ENCODE measurements around the gene ANKRD55. TPM values are rescaled to one million over a fixed set of nuclear protein-coding genes. Genes with fewer than 3 reads are reported as not detected.
"Not testable (repeated sequence)": the region's sequence is repeated elsewhere in the genome, so short reads cannot be mapped to it uniquely, and the experiment has no call there.

ANKRD55 gene
- total RNA-seq, 1 donor from 2014 or later = 0.31 TPM

- no peak for DNase-seq
These were observed 20.0 kb upstream of the ANKRD55 start for GRCh38 chr5:56253126-56253525.

GRCh38 chr5:56251918-56252553, 18.9 kb upstream of the ANKRD55 start:
- no peak for DNase-seq

- no peak for DNase-seq
These were observed 18.3 kb upstream of the ANKRD55 start for GRCh38 chr5:56251440-56251839.

- DNase-seq = no peak
These were observed 16.9 kb upstream of the ANKRD55 start for GRCh38 chr5:56250011-56250410.

GRCh38 chr5:56249085-56249484, 16.0 kb upstream of the ANKRD55 start:
- not testable (repeated sequence) for DNase-seq

- DNase-seq = no peak
These were observed 14.5 kb upstream of the ANKRD55 start for GRCh38 chr5:56247592-56247991.

GRCh38 chr5:56246769-56247168, 13.6 kb upstream of the ANKRD55 start:
- DNase-seq = no peak

GRCh38 chr5:56245481-56245880, 12.4 kb upstream of the ANKRD55 start:
- no peak for DNase-seq

- no peak for DNase-seq
These were observed 11.5 kb upstream of the ANKRD55 start for GRCh38 chr5:56244627-56245026.

- not testable (repeated sequence) for DNase-seq
These were observed 9.1 kb upstream of the ANKRD55 start for GRCh38 chr5:56242271-56242670.

- DNase-seq = no peak
These were observed 592 bp downstream of the ANKRD55 start for GRCh38 chr5:56232538-56232937.

GRCh38 chr5:56230576-56230975, 2.6 kb downstream of the ANKRD55 start:
- no peak for DNase-seq

GRCh38 chr5:56229111-56229510, 4.0 kb downstream of the ANKRD55 start:
- no peak for DNase-seq

GRCh38 chr5:56228631-56229030, 4.5 kb downstream of the ANKRD55 start:
- DNase-seq = no peak

- DNase-seq = no peak
These were observed 5.4 kb downstream of the ANKRD55 start for GRCh38 chr5:56227691-56228090.

GRCh38 chr5:56223298-56223697, 9.8 kb downstream of the ANKRD55 start:
- DNase-seq = not testable (repeated sequence)

GRCh38 chr5:56221601-56222000, 11.5 kb downstream of the ANKRD55 start:
- DNase-seq = not testable (repeated sequence)

GRCh38 chr5:56215019-56215830, 17.9 kb downstream of the ANKRD55 start:
- DNase-seq = no peak

- not testable (repeated sequence) for DNase-seq
These were observed 19.1 kb downstream of the ANKRD55 start for GRCh38 chr5:56213886-56214535.

GRCh38 chr5:56212130-56212879, 20.8 kb downstream of the ANKRD55 start:
- DNase-seq = no peak

GRCh38 chr5:56211298-56211865, 21.7 kb downstream of the ANKRD55 start:
- no peak for DNase-seq

GRCh38 chr5:56208681-56209080, 24.4 kb downstream of the ANKRD55 start:
- no peak for DNase-seq
